OCI-LY3 (cell line): ENCODE data around the gene ZNF592.

Experiments
- EZH2phosphoT487 ChIP-seq: fragments of 200-600 bp; shearing (Covaris generic); IDR thresholded peaks from 2 replicates; pipeline ENCODE4 v1.6.1; 2018; ENCODE audit warnings: antibody characterized with exemption, mixed run types, low read depth
- TF ChIP-seq, protein P1 (sequence below): fragments of 200-600, 300-600 bp; sonication (generic); IDR thresholded peaks from 2 replicates; pipeline ENCODE4 v1.5.1; 2014; ENCODE audit warnings: antibody characterized with exemption, low read length, low read depth

DNA sequence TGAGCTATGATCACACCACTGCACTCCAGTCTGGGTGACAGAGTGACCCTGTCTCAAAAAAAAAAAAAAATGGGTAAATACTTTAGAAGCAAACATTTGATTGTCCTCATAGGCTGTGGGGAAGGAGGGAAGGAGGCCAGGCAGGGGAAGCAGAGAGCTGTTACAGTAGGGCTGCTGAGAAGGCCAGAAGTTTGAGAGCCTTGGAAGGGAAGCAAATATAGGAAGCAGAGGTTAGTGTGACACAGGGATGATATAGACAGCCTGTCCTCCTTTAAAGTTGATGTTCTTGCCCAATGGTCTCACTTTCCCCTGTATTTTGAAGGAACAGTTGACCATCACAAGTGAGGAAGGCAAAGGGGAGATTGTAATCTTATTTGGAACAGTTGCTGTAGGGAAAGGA, 63.4 kb downstream of the ZNF592 start:
- TF ChIP-seq, protein P1, sequence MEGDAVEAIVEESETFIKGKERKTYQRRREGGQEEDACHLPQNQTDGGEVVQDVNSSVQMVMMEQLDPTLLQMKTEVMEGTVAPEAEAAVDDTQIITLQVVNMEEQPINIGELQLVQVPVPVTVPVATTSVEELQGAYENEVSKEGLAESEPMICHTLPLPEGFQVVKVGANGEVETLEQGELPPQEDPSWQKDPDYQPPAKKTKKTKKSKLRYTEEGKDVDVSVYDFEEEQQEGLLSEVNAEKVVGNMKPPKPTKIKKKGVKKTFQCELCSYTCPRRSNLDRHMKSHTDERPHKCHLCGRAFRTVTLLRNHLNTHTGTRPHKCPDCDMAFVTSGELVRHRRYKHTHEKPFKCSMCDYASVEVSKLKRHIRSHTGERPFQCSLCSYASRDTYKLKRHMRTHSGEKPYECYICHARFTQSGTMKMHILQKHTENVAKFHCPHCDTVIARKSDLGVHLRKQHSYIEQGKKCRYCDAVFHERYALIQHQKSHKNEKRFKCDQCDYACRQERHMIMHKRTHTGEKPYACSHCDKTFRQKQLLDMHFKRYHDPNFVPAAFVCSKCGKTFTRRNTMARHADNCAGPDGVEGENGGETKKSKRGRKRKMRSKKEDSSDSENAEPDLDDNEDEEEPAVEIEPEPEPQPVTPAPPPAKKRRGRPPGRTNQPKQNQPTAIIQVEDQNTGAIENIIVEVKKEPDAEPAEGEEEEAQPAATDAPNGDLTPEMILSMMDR, result no peak
- TF ChIP-seq EZH2phosphoT487, result no peak
